GM18526 (cell line): ENCODE results near the gene NTF3.

ENCODE experiments used
- POLR2A ChIP-seq: IDR thresholded peaks from 3 replicates; pipeline ENCODE4 v1.6.1; 2011; ENCODE audit not compliant: insufficient read length; ENCODE audit errors: extremely low read depth

Gene NTF3

DNA sequence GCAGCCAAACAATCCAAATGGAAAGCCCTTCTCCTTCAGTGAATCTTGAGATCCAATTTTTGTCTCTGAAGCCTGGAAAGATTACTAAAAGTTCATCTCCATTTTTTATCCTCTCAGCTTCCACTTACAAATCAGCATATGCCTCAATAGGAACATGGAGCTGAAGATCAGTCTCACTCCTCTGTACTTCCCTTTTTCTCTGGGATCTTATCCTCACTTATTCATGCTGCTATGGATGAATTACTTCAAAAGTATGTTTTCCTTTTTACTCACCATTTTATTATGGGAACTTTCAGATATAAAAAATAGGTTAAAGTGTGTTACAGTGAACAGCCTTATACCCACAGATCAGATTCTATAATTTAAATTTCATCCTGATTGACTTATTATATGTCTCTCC lies 14.4 kb upstream of the NTF3 start:
- TF ChIP-seq POLR2A, result no peak

DNA sequence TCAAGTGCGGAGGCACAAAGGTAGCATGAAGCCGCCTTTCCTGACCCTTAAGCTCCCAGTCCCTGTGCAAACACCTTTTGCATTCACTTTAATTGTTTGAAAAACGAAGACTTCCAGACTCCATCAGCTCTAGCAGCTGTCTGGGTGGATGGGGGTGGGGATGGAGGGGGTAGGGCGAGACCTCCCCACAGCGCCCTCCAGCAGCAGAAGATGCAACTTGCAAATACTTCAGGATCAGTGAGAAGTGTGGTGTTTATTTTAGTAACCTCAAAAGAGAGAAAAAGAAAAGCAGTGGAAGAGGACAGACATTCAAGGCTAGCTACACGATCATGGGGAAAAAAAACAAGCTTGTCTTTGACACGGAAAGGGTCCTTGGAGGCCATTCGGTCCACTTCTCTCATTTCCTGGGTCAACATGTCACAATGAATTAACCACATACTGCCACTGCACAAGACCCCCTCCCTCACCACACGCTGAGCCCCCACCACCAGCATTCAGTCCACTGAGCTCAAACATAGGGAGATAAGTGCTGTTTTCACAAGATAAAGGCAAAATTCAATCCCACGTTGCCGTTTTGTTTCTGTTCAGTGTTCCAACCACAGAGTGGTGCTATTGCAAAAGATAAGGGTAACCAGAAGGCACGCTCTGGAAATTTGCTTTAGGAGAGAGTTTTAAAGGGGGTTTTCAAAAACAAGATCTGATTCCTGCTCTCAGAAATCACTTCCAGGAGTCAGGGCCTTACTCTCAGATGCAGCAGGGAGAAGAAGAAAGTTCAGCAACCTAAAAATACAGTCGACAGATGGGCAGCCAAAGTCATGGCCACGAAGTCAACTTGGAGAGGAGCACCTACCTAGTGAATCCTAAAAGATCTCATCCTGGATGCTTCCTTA lies 3.3 kb upstream of the NTF3 start:
- no peak for TF ChIP-seq POLR2A

GRCh38 chr12:5429741-5430557 lies 2.0 kb upstream of the NTF3 start:
- no peak for TF ChIP-seq POLR2A

GRCh38 chr12:5430641-5431603 lies 986 bp upstream of the NTF3 start:
- no peak for TF ChIP-seq POLR2A

GRCh38 chr12:5433081-5433844 lies 1.4 kb downstream of the NTF3 start:
- TF ChIP-seq POLR2A, result no peak

- TF ChIP-seq POLR2A, result no peak
Observed at GRCh38 chr12:5433845-5434646, 2.1 kb downstream of the NTF3 start.

GRCh38 chr12:5434647-5435560 lies 3.0 kb downstream of the NTF3 start:
- no peak for TF ChIP-seq POLR2A

GRCh38 chr12:5437182-5437583 lies 5.3 kb downstream of the NTF3 start:
- no peak for TF ChIP-seq POLR2A

DNA sequence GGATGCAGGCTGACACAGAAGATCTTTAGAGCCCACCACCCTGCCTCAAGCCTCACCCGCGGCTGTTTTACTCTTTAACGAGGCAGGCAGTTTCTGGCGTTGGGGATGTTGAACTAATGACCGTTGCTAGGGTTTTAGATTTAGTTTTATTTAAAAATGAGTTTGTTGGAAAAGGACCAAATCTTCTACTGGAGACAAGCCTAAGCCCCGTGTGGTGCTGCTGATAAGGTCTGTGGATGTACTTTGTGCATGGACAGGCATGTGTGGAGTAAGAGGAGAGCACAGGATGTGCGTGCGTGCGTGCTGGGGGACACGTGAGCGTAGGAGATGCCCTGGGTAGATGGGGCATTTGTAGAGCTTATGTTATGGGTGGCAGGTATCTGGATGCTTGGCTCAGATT lies 5.7 kb downstream of the NTF3 start:
- TF ChIP-seq POLR2A, result no peak

DNA sequence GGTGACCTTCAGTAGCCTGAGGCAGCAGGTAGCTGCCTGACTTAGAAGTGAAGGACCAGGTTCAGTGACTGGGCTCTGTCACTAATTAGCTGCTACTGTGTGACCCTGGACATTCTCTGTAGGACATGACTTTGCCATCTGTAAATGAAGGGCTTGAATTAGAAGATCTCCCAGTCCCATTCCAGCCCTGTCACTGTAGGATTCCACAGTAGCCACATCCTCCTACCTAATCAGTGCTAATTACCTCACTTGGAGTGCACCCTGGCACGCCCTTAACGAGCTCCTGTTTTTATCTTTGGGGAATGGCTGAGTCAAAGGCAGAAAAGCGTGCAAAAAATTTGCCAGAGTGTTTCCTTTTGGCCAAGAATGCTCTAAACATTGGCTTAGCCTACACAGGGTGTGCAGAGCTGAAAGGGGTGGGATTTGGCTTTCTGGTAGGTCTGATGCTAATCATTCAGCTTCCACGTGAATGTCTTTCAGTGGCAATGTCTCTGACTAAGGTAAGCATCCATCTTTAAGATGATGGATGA lies 6.8 kb downstream of the NTF3 start:
- no peak for TF ChIP-seq POLR2A

- TF ChIP-seq POLR2A, result no peak
Observed at GRCh38 chr12:5439371-5439771, 7.5 kb downstream of the NTF3 start.

DNA sequence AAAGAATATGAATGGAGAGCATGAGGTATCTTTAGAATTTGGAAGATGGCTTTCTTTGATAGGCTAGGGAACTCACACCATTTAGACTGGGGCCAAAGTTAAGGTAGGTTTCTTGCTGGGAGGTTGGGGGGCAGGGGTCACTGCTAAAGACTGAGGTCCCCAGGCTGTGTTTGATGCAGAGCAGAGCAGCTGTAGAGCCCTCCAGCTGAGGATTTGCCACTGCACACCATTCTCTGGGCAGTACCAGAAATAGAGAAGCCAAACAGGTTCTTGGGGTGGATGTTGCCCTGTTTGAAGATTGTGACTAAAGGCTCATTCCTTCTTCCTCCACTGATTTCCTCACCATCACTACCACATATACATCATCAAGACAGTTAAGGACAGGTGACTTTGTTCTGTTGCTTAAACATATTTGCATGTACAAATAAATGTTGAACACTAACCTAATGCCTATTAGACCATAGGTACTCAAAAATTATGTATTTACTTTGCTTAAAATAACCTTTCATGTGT lies 7.9 kb downstream of the NTF3 start:
- no peak for TF ChIP-seq POLR2A
